HG03108 (cell line): Measurements from ENCODE around the gene SPPL2A.
"Not testable (repeated sequence)": the region's sequence is repeated elsewhere in the genome, so short reads cannot be mapped to it uniquely, and the experiment has no call there.

ENCODE experiments used
- ATAC-seq: cut with Tn5 transposase; IDR thresholded peaks from one replicate; pipeline ENCODE4 v1.9.1; 2021; ENCODE audit warnings: moderate library complexity; ENCODE audit not compliant: unreplicated experiment

The SPPL2A gene, protein sequence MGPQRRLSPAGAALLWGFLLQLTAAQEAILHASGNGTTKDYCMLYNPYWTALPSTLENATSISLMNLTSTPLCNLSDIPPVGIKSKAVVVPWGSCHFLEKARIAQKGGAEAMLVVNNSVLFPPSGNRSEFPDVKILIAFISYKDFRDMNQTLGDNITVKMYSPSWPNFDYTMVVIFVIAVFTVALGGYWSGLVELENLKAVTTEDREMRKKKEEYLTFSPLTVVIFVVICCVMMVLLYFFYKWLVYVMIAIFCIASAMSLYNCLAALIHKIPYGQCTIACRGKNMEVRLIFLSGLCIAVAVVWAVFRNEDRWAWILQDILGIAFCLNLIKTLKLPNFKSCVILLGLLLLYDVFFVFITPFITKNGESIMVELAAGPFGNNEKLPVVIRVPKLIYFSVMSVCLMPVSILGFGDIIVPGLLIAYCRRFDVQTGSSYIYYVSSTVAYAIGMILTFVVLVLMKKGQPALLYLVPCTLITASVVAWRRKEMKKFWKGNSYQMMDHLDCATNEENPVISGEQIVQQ

DNA sequence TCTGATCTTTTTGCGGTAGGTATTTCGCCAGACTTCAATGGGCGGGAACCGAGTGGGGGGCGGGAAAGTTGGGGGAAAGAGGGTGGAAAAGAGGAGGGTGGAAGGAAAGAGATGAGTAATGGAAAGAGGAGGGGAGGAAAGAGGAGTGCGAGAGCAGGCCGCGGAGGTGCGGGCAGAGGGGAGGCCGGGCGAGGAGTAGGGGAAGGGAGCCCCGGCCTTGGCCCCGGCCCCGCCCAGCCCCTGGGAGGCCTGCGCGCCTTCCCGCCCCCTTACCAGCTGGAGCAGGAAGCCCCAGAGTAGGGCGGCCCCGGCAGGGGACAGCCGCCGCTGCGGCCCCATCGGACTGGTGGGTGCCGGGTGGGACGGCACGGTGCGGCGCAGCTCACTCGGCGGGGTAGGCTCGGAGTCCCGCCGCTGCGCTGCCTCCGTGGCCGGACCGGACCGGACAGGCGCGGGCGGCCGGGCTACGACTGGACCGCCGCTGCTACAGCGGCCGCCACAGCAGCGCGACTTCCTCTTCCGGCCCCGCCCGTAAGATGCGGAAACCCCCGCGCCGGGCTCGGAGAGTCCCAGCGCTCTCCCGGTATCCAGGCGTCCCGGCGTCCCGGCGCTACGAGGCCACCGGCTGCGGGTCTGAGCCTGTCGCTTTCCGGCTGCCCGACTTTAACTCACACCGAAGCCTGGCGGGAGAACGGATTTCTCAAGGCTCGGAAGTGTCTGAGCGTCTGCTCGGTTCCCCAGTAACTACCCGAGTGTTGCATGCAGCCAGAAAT lies at the start of gene SPPL2A:
TSS of gene SPPL2A (minus strand) at position 512 of the 773 bp plus-strand sequence. CDS start at position 339, 173 bp downstream.
- peak; percentile 85 for ATAC-seq

DNA sequence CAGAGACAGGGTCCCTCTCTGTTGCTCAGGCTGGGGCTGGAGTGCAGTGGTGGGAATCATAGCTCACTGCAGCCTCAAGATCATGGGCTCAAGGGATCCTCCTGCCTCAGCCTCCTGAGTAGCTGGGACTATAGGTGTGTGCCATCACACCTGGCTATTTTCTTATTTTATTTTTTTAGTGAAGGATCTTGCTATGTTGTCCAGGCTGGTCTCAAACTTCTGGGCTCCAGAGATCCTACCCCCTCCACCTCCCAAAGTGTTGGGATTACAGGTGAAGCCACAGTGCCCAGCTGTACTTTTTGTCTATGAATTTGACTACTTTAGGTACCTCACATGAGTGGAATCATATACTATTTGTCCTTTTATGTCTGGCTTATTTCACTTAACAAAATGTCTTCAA lies 49.1 kb upstream of the SPPL2A start:
- ATAC-seq: no peak

DNA sequence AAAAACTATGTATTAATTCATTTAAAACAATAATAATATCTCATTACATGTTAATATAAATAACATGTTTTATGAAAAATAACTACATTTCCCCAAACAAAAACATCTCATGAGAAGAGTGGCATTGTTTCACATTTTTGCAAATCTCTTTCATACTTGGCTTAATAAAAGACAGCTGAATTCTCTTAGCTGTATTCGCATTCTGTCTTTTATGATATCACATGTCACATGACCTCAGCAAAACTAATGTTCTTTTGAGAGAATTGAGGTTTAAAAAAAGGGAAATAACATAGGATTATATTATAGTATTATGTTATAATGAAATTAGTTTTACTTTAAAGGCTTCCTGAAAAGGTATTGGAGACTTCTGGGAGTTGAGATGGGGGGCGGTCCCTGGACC lies 48.4 kb upstream of the SPPL2A start:
- ATAC-seq: no peak

GRCh38 chr15:50813089-50813488 lies 47.6 kb upstream of the SPPL2A start:
- ATAC-seq: no peak

- ATAC-seq: not testable (repeated sequence)
Measured at GRCh38 chr15:50812181-50812506, 46.6 kb upstream of the SPPL2A start.

- not testable (repeated sequence) for ATAC-seq
Measured at GRCh38 chr15:50811461-50812180, 46.1 kb upstream of the SPPL2A start.

GRCh38 chr15:50810128-50810527 lies 44.6 kb upstream of the SPPL2A start:
- no peak for ATAC-seq

DNA sequence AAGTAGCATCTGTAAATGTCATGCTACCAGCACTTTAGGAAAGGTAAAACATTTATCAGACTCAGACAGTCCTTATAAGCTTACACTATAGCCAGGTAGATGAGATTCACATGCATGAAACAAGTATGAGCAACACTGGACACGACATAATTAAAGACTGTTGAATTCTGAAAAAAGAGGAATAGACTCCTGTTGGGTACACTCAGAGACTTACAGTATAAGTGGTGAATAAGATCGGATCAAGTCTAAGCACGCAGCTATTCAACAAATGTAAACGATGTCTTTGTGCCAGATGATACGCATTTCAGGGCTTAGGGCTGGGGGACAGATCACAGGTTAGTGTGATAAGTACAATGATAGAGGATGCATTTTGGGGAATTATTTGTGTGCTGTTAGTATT lies 43.2 kb upstream of the SPPL2A start:
- no peak for ATAC-seq

- ATAC-seq: no peak
Measured at GRCh38 chr15:50803479-50804180, 38.1 kb upstream of the SPPL2A start.

DNA sequence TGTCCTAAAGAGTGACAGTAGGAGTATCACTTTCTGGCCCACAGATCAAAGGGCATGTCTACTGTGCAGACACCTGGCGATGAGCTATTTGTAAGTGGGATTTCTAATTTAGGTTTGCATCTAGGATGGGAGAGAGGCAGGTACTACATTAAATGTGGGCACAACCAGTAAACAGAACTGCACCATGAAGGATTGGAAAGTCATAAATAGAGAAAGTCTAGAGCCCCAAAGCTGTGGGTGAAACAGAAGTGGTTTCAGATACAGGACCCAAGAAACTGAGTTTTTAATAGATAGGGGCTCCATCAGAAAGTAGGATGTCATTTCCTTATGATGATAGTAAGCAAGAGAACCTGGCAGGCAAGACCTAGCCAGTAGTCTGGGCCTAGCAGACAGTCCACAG lies 35.2 kb upstream of the SPPL2A start:
- ATAC-seq: no peak

- no peak for ATAC-seq
Measured at GRCh38 chr15:50798684-50799083, 33.2 kb upstream of the SPPL2A start.

DNA sequence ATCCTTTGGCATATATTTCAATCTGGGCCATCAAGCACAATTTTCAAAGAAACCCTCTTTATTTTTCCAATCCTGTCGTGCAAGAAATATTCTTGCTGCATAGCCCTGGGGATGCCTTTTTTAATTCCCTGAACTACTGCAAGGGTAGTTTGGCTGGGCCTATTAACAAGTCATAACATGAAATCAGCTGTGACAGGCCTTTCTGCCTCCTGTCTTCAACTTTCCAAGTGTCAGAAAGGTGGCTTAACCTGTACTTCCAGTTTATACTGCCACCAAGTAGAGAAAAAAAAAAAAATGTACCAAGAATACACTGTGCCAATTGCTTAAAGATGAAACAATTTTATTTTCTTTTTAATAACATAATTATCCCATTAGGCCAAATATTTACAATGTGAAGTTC lies 32.4 kb upstream of the SPPL2A start:
- ATAC-seq: no peak

DNA sequence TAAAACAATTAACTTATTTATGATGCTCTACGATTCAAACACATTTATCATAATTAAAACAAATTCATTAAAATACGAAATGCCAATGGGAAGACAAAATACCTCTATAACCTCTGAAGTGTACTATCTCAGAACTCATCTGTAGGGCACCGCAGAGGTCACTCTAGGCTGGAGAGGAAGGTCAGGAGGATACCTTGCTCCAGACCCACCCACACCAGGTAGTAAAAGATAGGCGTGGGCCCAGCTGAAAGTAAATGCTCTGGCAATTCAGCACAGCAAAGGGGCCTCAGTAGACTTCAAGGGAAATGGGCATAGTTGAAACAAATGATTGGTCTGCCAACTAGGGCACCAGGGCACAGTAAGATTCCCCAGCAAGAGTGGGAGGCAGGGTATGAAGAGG lies 26.0 kb upstream of the SPPL2A start:
- ATAC-seq: no peak

GRCh38 chr15:50790778-50791453 lies 25.4 kb upstream of the SPPL2A start:
- ATAC-seq: no peak

DNA sequence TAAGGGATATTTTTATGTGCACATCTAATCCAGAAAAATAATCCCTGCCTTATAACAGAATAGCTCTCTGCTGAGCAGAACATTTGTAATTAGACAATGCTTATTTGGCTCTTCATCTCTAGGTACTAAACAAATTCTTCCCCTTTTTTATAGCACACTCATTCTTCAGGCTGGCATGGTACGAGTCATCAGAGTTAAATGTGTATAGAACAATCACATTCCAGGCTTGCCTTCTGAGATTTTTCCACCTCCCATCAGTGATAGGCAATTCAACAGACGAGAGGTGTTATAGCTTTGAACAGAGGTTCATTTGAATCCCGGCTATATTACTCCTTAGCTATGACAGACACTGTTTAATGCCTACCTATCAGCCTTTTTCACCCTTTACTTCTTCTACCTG lies 21.4 kb upstream of the SPPL2A start:
- ATAC-seq: no peak

- no peak for ATAC-seq
Measured at GRCh38 chr15:50786438-50786837, 20.9 kb upstream of the SPPL2A start.

GRCh38 chr15:50783895-50784294 lies 18.4 kb upstream of the SPPL2A start:
- ATAC-seq: no peak

GRCh38 chr15:50783411-50783810 lies 17.9 kb upstream of the SPPL2A start:
- no peak for ATAC-seq

DNA sequence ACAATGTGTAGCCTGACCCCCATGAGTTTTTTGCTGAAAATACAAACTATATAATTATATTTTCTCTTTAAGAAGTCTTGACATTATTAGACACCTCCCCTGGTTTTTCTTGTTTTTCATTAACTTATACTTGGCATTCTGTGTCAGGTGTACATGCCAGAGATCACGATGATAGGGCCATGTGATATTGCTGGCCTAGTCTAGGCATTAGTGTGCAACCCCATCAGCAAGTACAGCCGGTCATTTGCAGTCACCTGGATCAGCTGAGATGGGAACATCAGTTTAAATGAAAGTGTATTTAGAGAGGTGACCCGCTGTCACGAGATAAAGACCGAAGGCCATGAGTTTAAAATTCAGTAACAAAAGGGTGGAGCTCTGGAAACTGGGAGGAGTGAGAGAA lies 12.6 kb upstream of the SPPL2A start:
- no peak for ATAC-seq

DNA sequence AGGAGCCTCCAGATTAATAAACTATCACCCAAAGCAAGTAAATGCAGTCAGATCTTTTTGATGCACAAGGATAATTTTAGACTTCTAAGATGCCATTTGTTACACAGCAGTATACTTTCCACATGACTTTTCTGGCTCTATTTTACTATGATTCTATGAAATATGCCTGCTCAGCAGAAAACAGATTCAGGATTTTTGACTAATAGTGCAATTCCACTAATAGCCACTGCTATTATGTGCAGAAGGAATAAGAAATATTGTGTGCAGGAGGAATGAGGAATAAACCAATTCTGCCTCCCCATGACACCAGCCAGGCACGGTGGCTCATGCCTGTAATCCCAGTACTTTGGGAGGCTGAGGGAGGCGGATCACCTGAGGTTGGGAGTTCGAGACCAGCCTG lies 11.5 kb upstream of the SPPL2A start:
- no peak for ATAC-seq
